Neural crest cell (in vitro differentiated cells): ENCODE data around the gene MRAS. TPM values are rescaled to one million over a fixed set of nuclear protein-coding genes. Genes with fewer than 3 reads are reported as not detected.

Experiments
- DNase-seq: peaks from one replicate; pipeline ENCODE4 v3.0.0; 2021; ENCODE audit warnings: low read depth, mixed read lengths, low spot score
- H3K27ac Mint-ChIP-seq: one replicate; pipeline ENCODE4 v1.8.0; 2021; ENCODE audit warnings: mild to moderate bottlenecking, mixed read lengths; ENCODE audit not compliant: unreplicated experiment
- H3K27me3 Mint-ChIP-seq: 2 replicates; pipeline ENCODE4 v1.8.0; 2021; ENCODE audit warnings: low read depth, mild to moderate bottlenecking, mixed read lengths
- H3K36me3 Mint-ChIP-seq: 2 replicates; pipeline ENCODE4 v1.8.0; 2021; ENCODE audit warnings: low read depth, mild to moderate bottlenecking, mixed read lengths
- H3K4me1 Mint-ChIP-seq: 2 replicates; pipeline ENCODE4 v1.8.0; 2021; ENCODE audit warnings: mixed read lengths
- H3K4me3 Mint-ChIP-seq: one replicate; pipeline ENCODE4 v1.8.0; 2021; ENCODE audit warnings: mild to moderate bottlenecking, mixed read lengths
- H3K9me3 Mint-ChIP-seq: 2 replicates; pipeline ENCODE4 v1.8.0; 2021; ENCODE audit warnings: mixed read lengths
- CTCF ChIP-seq: fragments of 200-600 bp; sonication (generic); conservative IDR thresholded peaks from 2 replicates; pipeline ENCODE4 v1.5.0; 2021; ENCODE audit warnings: antibody characterized with exemption, mild to moderate bottlenecking
- total RNA-seq: library from RNA; stranded (reverse); gene quantifications from 2 replicates; pipeline ENCODE4 v1.2.1, GENCODE V29; 2021

MRAS gene
- total RNA-seq, 1 donor from 2014 or later, result 27.0 TPM

GRCh38 chr3:138440121-138440521, 91.7 kb downstream of the MRAS start:
- no peak overlapping the region for H3K4me3 Mint-ChIP-seq
- H3K9me3 Mint-ChIP-seq, result no peaks in the 10 kb centered on the region
- no peak for TF ChIP-seq CTCF
- H3K27ac Mint-ChIP-seq, result no peak overlapping the region
- H3K36me3 Mint-ChIP-seq, result no peaks in the 10 kb centered on the region
- H3K4me1 Mint-ChIP-seq, result peaks cover 5% of the 10 kb centered on the region
- H3K27me3 Mint-ChIP-seq, result peaks cover 49% of the 10 kb centered on the region
- no peak for DNase-seq

- no peaks in the 10 kb centered on the region for H3K9me3 Mint-ChIP-seq
- peaks cover 44% of the 10 kb centered on the region for H3K27me3 Mint-ChIP-seq
- H3K36me3 Mint-ChIP-seq, result no peaks in the 10 kb centered on the region
- no peak for TF ChIP-seq CTCF
- no peak for DNase-seq
- no peak overlapping the region for H3K4me3 Mint-ChIP-seq
- H3K27ac Mint-ChIP-seq, result no peak overlapping the region
- H3K4me1 Mint-ChIP-seq, result peaks cover 5% of the 10 kb centered on the region
These were observed 92.2 kb downstream of the MRAS start for GRCh38 chr3:138440596-138440995.

GRCh38 chr3:138441256-138441655, 92.9 kb downstream of the MRAS start:
- Mint-ChIP-seq H3K27me3 (peaks cover 38% of the 10 kb centered on the region), H3K4me3 (no peak overlapping the region), H3K9me3 (no peaks in the 10 kb centered on the region), H3K27ac (no peak overlapping the region), H3K36me3 (no peaks in the 10 kb centered on the region), H3K4me1 (peaks cover 5% of the 10 kb centered on the region)
- TF ChIP-seq CTCF, result no peak
- DNase-seq, result no peak

GRCh38 chr3:138441742-138442141, 93.4 kb downstream of the MRAS start:
- no peak overlapping the region for H3K4me3 Mint-ChIP-seq

GRCh38 chr3:138442433-138442832, 94.1 kb downstream of the MRAS start:
- Mint-ChIP-seq H3K36me3 (no peaks in the 10 kb centered on the region), H3K9me3 (no peaks in the 10 kb centered on the region), H3K27me3 (peaks cover 26% of the 10 kb centered on the region), H3K4me1 (peaks cover 5% of the 10 kb centered on the region), H3K4me3 (no peak overlapping the region), H3K27ac (no peak overlapping the region)
- DNase-seq, result no peak
- TF ChIP-seq CTCF, result no peak

More at GRCh38 chr3:138441742-138442141, 93.4 kb downstream of the MRAS start:
- no peak overlapping the region for H3K27ac Mint-ChIP-seq
- H3K36me3 Mint-ChIP-seq, result no peaks in the 10 kb centered on the region
- no peaks in the 10 kb centered on the region for H3K9me3 Mint-ChIP-seq
- TF ChIP-seq CTCF, result no peak
- peaks cover 5% of the 10 kb centered on the region for H3K4me1 Mint-ChIP-seq
- DNase-seq, result no peak
- H3K27me3 Mint-ChIP-seq, result peaks cover 33% of the 10 kb centered on the region

- peaks cover 20% of the 10 kb centered on the region for H3K27me3 Mint-ChIP-seq
- DNase-seq, result no peak
- H3K4me3 Mint-ChIP-seq, result no peak overlapping the region
- no peak for TF ChIP-seq CTCF
- H3K36me3 Mint-ChIP-seq, result no peaks in the 10 kb centered on the region
- no peaks in the 10 kb centered on the region for H3K9me3 Mint-ChIP-seq
- H3K27ac Mint-ChIP-seq, result no peak overlapping the region
- H3K4me1 Mint-ChIP-seq, result peaks cover 5% of the 10 kb centered on the region
These were observed 94.7 kb downstream of the MRAS start for GRCh38 chr3:138443091-138443490.
